ENCODE results near the gene ZNF253. TPM values are rescaled to one million over a fixed set of nuclear protein-coding genes. Genes with fewer than 3 reads are reported as not detected.
"Not testable (repeated sequence)": the region's sequence is repeated elsewhere in the genome, so short reads cannot be mapped to it uniquely, and the experiment has no call there.

Gene ZNF253
- total RNA-seq, 1 donor from 2014 or later: 8.1 TPM

GRCh38 chr19:19900139-19900728, 34.6 kb downstream of the ZNF253 start:
- peak; percentile 27 for DNase-seq (ENCODE audit: low read depth)
- H3K4me3 ChIP-seq (ENCODE audit: low read depth, low read length): peak overlapping the region; percentile 78
- no peak for TF ChIP-seq CTCF (conservative IDR thresholded peaks at IDR 0.05; ENCODE audit: low read depth, low read length)

GRCh38 chr19:19900729-19901444, 35.2 kb downstream of the ZNF253 start, which contains the start of gene ZNF93:
Gene ZNF93 (plus strand): TSS chr19:19900946. CDS start chr19:19901089, 143 bp downstream.
- DNase-seq (ENCODE audit: low read depth): peak; percentile 82
- peak within 1 kb of the TSS; percentile 78 for H3K4me3 ChIP-seq (ENCODE audit: low read depth, low read length)
- TF ChIP-seq CTCF (conservative IDR thresholded peaks at IDR 0.05; ENCODE audit: low read depth, low read length): no peak

- DNase-seq (ENCODE audit: low read depth); H3K4me3 ChIP-seq (ENCODE audit: low read depth, low read length): not testable (repeated sequence)
Observed at GRCh38 chr19:19907551-19907950, 41.9 kb downstream of the ZNF253 start.

DNA sequence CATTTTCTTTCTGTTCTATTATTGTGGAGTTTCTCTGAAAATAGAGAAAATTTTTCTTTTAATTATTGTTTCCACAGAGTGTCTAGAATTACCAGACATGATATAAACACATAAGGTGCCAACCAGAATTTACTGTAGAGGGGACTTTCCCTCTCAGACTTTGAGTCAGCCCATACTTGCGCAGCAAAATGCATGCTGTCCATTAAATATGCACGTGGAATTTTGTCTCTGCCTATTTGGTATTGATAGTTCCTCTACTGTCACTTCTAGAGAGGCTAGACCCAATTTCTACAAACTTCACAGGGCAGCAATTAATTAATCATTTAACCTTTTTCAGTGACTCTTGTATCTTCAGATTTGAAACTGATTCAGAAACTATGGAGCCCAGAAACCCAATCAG, 44.0 kb downstream of the ZNF253 start:
- no peak overlapping the region for H3K4me3 ChIP-seq (ENCODE audit: low read depth, low read length)
- no peak for TF ChIP-seq CTCF (conservative IDR thresholded peaks at IDR 0.05; ENCODE audit: low read depth, low read length)
- DNase-seq (ENCODE audit: low read depth): no peak

GRCh38 chr19:19911150-19911549, 45.5 kb downstream of the ZNF253 start:
- TF ChIP-seq CTCF (conservative IDR thresholded peaks at IDR 0.05; ENCODE audit: low read depth, low read length): no peak
- DNase-seq (ENCODE audit: low read depth): no peak
- H3K4me3 ChIP-seq (ENCODE audit: low read depth, low read length): no peak overlapping the region

DNA sequence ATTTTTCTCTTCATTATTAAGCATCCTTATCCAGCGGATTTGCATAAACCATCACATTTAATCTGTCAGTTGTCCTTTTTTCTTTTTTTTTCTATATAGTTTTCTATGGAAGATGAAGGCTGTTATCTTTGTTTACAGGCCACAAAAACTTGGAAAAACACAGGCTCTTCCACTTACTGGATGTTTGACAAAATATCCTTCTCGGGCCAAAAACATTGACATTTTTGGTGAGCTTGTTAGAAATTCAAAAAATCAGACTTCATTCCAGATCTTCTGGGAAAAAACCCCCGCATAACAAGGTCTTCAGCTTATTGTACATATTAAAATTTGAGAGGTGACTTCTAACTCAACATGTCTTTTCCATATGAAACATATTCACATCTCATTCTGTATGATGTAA, 48.9 kb downstream of the ZNF253 start:
- TF ChIP-seq CTCF (conservative IDR thresholded peaks at IDR 0.05; ENCODE audit: low read depth, low read length): no peak
- no peak for DNase-seq (ENCODE audit: low read depth)
- no peak overlapping the region for H3K4me3 ChIP-seq (ENCODE audit: low read depth, low read length)

GRCh38 chr19:19930417-19930816, 64.7 kb downstream of the ZNF253 start:
- DNase-seq (ENCODE audit: low read depth): not testable (repeated sequence)

GRCh38 chr19:19933432-19934314, 68.0 kb downstream of the ZNF253 start:
- not testable (repeated sequence) for H3K4me3 ChIP-seq (ENCODE audit: low read depth, low read length); DNase-seq (ENCODE audit: low read depth)

More at GRCh38 chr19:19930417-19930816, 64.7 kb downstream of the ZNF253 start:
- not testable (repeated sequence) for H3K4me3 ChIP-seq (ENCODE audit: low read depth, low read length)
